ENCODE data around the gene NPHS1.

Gene NPHS1

DNA sequence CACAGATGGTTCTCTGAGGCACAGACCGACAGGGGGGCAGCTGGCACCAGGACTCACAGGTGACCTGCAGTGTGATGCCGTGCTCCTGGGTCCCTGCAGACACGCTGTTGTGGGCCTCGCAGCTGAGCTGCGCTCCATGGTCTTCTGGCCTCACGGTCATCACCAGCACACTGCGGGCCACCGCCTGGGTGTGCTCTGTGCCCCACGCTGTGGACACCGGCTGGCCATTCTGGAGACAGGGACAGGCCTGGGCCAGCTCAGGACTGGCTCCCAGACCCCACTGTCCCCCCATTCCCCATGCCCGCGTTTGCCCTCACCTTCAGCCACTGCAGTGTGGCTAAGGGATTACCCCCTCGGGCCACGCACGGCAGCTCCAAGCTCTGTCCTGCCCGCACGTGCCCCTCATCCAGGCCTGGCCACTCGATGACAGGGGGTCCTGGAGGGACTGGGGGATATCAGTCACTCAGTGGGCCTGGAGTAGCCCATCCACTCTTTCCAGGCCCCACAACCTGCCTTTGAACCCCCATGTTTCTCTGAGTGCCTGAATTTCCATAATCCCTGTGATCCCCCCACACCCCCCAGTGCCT lies 3.3 kb downstream of the NPHS1 start:
- in situ Hi-C loops (cut with HindIII; ENCODE audit: low sequenced_read_pairs), result no loop called here

DNA sequence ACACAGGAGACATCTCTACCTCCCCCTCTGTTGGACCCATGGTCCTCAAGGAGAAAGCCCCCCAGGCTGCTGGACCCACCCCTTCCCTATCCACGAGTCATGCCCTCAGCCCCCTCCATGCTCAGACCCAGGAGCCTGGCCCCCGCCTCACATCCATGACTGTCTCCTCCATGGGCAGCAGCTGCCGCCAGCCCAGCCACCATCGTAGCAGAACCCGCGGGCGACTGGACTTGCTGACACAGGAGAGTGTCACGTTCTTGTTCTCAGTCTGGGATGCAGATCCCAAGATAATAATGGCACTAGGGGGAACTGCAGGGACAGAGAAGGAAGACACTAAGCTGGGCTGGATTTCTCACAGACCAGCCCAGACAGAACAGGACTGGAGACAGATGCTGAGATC lies 3.8 kb downstream of the NPHS1 start:
- no peak for TF ChIP-seq CTCF (IDR thresholded peaks at IDR 0.05; ENCODE audit: low read depth, low read length)
- H3K4me3 ChIP-seq (ENCODE audit: low read depth, low read length), result no peak overlapping the region
- in situ Hi-C loops (cut with HindIII; ENCODE audit: low sequenced_read_pairs), result no loop called here
- no peak for DNase-seq (ENCODE audit: low read depth, low spot score)

More for the DNA sequence above, 3.3 kb downstream of the NPHS1 start:
- no peak for TF ChIP-seq CTCF (IDR thresholded peaks at IDR 0.05; ENCODE audit: low read depth, low read length)
- H3K4me3 ChIP-seq (ENCODE audit: low read depth, low read length), result no peak overlapping the region
- DNase-seq (ENCODE audit: low read depth, low spot score), result no peak

DNA sequence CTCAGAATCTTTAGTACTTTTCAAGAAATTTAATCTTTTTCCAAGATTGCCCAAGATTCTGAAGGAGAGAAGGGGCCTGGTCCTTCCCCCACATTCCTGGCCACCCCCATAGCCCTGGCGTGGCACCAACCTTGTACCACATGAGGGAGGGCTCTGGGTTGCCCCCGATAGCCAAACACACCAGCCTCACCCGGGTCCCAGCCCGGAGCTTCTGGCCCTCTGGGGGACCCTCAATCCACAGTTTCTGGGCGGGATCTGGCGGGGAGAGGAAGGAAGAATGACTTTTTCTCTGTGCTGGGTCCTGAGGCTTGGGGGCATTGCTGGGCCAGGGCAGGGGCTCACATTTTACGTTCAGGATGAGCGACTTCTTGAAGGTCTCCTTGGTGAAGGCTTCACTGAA lies 4.4 kb downstream of the NPHS1 start:
- DNase-seq (ENCODE audit: low read depth, low spot score), result no peak
- TF ChIP-seq CTCF (IDR thresholded peaks at IDR 0.05; ENCODE audit: low read depth, low read length), result no peak
- H3K4me3 ChIP-seq (ENCODE audit: low read depth, low read length), result no peak overlapping the region
- in situ Hi-C loops (cut with HindIII; ENCODE audit: low sequenced_read_pairs), result no loop called here

DNA sequence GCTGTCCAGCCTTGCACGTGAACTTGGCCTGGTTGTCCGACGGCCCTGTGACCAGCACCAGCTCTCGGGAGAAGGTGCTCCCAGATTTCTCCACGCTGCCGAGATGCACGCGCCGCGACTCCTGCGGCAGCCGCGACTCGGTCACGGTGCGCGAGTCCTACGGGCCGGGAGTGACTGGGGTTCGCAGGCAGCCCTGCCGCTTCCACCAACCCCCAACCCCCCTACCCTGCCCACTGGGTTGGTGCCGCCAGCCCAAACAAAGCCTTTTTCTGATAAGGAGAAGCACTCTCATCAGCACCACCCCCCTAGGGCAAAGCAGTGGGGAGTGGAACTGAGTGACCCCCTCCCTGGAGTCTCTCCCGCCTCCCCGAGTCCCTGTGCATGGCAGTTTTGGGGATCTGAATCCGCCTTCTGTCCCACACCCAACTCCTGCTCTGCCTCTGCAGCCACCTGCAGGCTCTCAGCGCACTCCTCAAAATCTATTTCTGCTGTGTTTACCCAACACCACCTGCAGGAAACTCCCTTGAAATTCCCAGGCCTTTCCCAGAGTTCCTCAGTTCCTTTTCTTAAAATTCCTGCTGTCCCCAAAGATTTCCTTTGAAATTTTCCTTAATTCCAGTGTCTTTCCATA lies 6.2 kb downstream of the NPHS1 start:
- no peak for TF ChIP-seq CTCF (IDR thresholded peaks at IDR 0.05; ENCODE audit: low read depth, low read length)
- no peak overlapping the region for H3K4me3 ChIP-seq (ENCODE audit: low read depth, low read length)
- no peak for DNase-seq (ENCODE audit: low read depth, low spot score)
- in situ Hi-C loops (cut with HindIII; ENCODE audit: low sequenced_read_pairs), result no loop called here

DNA sequence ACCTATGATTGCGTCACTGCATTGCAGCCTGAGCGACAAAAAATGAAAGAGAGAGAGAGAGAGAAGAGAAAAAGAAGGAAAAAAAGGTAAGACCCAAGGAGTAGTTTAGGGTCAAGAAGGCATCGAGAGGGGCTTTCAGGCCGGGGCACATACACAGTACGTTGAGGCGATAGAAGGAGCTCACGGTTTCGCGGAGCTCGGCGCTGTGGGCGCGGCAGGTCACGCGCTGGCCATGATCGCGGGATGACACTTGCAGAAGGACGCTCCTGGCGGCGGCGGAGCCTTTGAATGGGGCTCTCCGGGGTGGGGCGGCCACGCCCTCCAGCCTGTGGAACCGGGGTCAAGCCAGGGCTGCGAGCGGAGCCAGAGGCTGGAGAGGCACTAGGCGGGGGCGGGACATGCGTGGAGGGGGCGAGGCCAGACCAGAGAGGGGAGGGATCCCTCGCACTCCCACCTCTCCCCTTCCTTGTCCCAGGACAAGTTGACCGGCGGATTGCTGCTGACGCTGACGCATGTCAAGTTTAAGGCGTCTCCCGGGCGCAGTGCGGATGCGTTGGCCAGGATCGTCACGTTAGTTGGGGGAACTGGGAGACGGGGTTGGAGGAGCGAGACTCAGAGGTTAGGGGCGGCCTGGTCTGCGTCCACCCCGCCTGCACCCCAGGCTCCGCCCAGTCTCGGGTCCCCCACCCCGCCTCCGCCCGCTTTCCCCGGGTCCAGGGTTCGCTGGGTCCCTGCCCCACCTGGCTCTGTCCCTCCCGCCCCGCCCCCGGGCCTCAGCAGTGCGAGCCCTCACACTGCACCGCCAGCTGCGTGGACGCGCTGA lies 6.9 kb downstream of the NPHS1 start:
- DNase-seq (ENCODE audit: low read depth, low spot score), result no peak
- H3K4me3 ChIP-seq (ENCODE audit: low read depth, low read length), result no peak overlapping the region
- in situ Hi-C loops (cut with HindIII; ENCODE audit: low sequenced_read_pairs), result no loop called here
- no peak for TF ChIP-seq CTCF (IDR thresholded peaks at IDR 0.05; ENCODE audit: low read depth, low read length)

DNA sequence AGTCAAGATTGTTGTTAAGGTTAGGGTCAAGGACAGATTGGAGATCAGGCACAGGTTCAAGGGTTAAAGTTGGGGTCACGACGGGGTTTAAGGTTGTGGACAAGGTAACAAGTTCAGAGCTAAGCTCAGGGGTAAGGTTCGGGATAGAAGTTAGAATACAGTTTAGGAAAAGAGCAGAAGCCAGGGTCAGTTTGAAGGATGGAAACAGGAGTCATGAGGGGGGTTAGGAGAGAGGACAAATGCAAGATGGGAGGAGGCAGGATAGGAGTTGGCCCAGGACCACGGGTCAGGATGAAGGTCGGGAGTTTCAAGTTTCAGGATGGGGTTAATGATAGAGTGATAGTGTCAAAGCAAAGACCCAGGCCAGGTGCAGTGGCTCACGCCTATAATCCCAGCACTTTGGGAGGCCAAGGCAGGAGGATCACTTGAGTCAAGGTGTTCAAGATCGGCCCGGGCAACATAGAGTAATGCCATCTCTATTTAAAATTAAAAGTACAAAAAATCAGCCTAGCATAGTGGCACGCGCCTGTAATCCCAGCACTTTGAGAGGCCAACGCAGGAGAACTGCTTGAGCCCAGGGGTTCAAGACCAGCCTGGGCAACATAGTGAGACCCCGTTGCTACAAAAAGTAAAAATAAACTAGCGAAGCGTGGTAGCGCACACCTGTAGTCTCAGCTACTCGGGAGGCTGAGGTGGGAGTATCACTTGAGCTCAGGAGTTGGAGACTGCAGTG lies 7.7 kb downstream of the NPHS1 start:
- no peak overlapping the region for H3K4me3 ChIP-seq (ENCODE audit: low read depth, low read length)
- TF ChIP-seq CTCF (IDR thresholded peaks at IDR 0.05; ENCODE audit: low read depth, low read length), result no peak
- in situ Hi-C loops (cut with HindIII; ENCODE audit: low sequenced_read_pairs), result no loop called here
- DNase-seq (ENCODE audit: low read depth, low spot score), result no peak
